Natural killer cell (primary cell): ENCODE data around the gene MOSPD2. TPM values are rescaled to one million over a fixed set of nuclear protein-coding genes. Genes with fewer than 3 reads are reported as not detected.

Experiments
- ATAC-seq, 3 donors: fragments of 150-1000 bp in 2 of 3; fragments of 200-7000 bp in 1 of 3; cut with Tn5 transposase; 1 replicate in 1 of 3; 2 replicates in 2 of 3; pipeline ENCODE4 v1.10.0; 2021; ENCODE audit warnings: mild to moderate bottlenecking in 2 of 3, moderate library complexity in 2 of 3
- DNase-seq, 2 donors: peaks; one replicate each; pipeline versions ENCODE4 v3.0.0 to v3.0.0-alpha.2; 2013 to 2021; ENCODE audit warnings: mixed read lengths in 1 of 2
- H3K27ac ChIP-seq: one replicate; pipeline ENCODE4 v1.5.1; 2013; ENCODE audit warnings: mild to moderate bottlenecking, low read length
- H3K27me3 ChIP-seq: one replicate; pipeline ENCODE4 v1.6.1; 2013; ENCODE audit warnings: low read length; ENCODE audit not compliant: control insufficient read depth, insufficient read depth
- H3K36me3 ChIP-seq: one replicate; pipeline ENCODE4 v1.6.1; 2013; ENCODE audit warnings: low read length; ENCODE audit not compliant: control insufficient read depth, insufficient read depth
- H3K4me1 ChIP-seq: one replicate; pipeline ENCODE4 v1.6.1; 2013; ENCODE audit warnings: low read length; ENCODE audit not compliant: control insufficient read depth, insufficient read depth
- H3K4me3 ChIP-seq: one replicate; pipeline ENCODE4 v1.5.1; 2013; ENCODE audit warnings: low read length
- H3K9me3 ChIP-seq: one replicate; pipeline ENCODE4 v1.6.1; 2013; ENCODE audit warnings: low read length; ENCODE audit not compliant: control insufficient read depth, insufficient read depth
- H3K27ac Mint-ChIP-seq, 2 donors: one replicate each; pipeline ENCODE4 v1.8.0; 2022; ENCODE audit warnings: mild to moderate bottlenecking in 2 of 2, mixed read lengths in 2 of 2, moderate library complexity in 1 of 2
- H3K27me3 Mint-ChIP-seq, 2 donors: one replicate each; pipeline ENCODE4 v1.8.0; 2022; ENCODE audit warnings: low read depth in 2 of 2, mixed read lengths in 2 of 2
- H3K36me3 Mint-ChIP-seq: one replicate; pipeline ENCODE4 v1.8.0; 2022; ENCODE audit warnings: mixed read lengths
- H3K4me1 Mint-ChIP-seq, 2 donors: one replicate each; pipeline ENCODE4 v1.8.0; 2022; ENCODE audit warnings: mixed read lengths in 2 of 2
- H3K4me3 Mint-ChIP-seq: one replicate; pipeline ENCODE4 v1.8.0; 2022; ENCODE audit warnings: mild to moderate bottlenecking, moderate library complexity, mixed read lengths
- H3K9me3 Mint-ChIP-seq, 2 donors: one replicate each; pipeline ENCODE4 v1.8.0; 2022; ENCODE audit warnings: mixed read lengths in 2 of 2
- WGBS: methylation state at CpG from one replicate; pipeline ENCODE4 v1.1.7; 2013; ENCODE audit warnings: missing lambda C conversion rate; ENCODE audit not compliant: insufficient coverage; 5-methylcytosine and 5-hydroxymethylcytosine counted together
- intact Hi-C: fragments of 100-400 bp; cut with micrococcal nuclease; formaldehyde crosslinking; loops from one replicate; pipeline ENCODE4 v1.14.2; 2022
- total RNA-seq, 4 donors: library from RNA; stranded (reverse); fragments of 120-200 nt in 1 of 4; gene quantifications; one replicate each; pipeline versions ENCODE4 v1.2.3 to v1.2.4, GENCODE V29; 2013 to 2022
- TF ChIP-seq, protein P1 (sequence below): fragments of 200-600 bp; IDR thresholded peaks from one replicate; pipeline ENCODE4 v1.8.0; 2022; ENCODE audit warnings: antibody characterized with exemption

MOSPD2 gene
- total RNA-seq, 3 donors from 2014 or later (not counting 1 experiment from before 2014, with no cell fraction given) = 10.5 to 18.0 (median 11.2) TPM

DNA sequence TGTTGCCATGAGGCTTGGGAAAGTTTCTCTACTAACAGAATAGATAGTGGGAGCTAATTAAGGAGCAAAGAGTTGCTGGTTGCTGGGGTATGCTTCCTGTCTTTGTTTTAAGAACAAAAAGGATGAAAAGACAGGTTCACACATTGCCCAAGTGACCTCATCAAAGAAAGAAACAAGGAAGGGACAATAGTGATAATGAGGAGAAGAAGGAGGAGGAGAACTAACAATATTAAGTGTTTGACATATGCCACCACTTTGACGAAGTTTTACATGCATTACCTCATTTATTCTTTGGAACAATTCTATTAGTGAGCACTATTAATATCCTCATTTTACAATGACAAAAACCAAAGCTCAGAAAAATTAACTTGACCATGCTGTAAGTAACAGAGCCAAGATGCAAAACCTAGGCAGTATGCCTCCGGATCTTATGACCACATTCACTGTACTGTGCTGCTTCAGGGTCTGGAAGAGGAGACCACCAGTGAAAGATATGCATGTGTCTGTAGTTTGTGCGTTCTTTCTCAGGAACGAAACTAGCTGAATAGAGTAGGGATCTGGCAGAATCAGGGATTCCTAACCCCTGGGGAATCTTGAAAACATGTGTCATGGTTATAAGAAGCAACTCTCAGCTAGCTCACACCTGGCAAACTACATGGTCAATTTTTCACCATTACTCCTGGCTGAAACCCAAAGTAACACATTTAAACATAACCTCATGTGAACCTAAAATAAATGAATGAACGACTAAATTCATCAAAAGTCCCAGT is 83.8 kb downstream of the MOSPD2 start:
- intact Hi-C loops = no loop called here
- no peaks in the 10 kb centered on the region for H3K36me3 ChIP-seq
- Mint-ChIP-seq H3K27me3 (no peaks in the 10 kb centered on the region), H3K36me3 (no peaks in the 10 kb centered on the region), H3K9me3 (peaks cover 0 to 2% of the 10 kb centered on the region in 2 donors), H3K4me1 (no peaks in the 10 kb centered on the region), H3K27ac (no peak overlapping the region), H3K4me3 (no peak overlapping the region)
- no peak overlapping the region for H3K4me3 ChIP-seq
- TF ChIP-seq, protein P1, sequence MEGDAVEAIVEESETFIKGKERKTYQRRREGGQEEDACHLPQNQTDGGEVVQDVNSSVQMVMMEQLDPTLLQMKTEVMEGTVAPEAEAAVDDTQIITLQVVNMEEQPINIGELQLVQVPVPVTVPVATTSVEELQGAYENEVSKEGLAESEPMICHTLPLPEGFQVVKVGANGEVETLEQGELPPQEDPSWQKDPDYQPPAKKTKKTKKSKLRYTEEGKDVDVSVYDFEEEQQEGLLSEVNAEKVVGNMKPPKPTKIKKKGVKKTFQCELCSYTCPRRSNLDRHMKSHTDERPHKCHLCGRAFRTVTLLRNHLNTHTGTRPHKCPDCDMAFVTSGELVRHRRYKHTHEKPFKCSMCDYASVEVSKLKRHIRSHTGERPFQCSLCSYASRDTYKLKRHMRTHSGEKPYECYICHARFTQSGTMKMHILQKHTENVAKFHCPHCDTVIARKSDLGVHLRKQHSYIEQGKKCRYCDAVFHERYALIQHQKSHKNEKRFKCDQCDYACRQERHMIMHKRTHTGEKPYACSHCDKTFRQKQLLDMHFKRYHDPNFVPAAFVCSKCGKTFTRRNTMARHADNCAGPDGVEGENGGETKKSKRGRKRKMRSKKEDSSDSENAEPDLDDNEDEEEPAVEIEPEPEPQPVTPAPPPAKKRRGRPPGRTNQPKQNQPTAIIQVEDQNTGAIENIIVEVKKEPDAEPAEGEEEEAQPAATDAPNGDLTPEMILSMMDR = no peak
- no peak overlapping the region for H3K27ac ChIP-seq
- WGBS = 82% methylated on average over 3 of the region's 5 CpGs
- ATAC-seq (no peak), DNase-seq (no peak)
- no peaks in the 10 kb centered on the region for H3K27me3 ChIP-seq
- no peaks in the 10 kb centered on the region for H3K4me1 ChIP-seq
- H3K9me3 ChIP-seq = no peaks in the 10 kb centered on the region

DNA sequence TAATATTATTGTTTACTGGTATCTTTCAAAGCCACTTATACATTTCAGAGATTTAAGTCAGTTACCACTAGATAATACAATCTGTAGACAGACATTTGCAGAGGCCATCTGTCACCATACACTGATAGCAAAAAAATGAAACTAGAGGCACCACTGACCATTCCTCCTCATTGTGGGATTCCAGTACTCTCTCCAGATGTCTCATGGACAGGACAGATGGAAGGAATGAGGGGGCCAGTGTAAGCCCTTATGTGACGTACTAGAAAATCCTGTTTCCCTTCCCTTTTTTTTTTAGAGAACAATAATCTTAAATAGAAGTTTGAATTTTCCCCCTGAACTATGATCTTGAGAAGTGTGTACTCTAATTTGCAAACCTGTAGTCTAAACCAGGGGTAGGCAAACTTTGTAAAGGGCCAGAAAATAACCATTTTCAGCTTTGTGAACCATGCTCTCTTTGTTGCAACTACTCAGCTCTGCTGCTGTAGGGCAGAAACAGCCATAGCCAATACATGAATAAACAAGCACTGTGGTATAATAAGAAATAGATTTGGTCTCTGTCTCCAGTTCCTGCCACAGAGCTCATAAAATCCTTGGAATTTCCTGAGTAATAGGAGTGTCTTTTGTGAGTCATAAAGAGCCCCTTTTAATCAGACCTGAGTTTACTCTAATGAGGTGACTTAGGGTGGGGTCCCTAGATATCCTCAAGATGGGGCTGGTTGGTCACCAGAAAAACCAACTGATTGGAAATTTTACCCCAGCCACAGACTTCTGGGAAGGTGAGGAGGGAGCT is 90.4 kb downstream of the MOSPD2 start:
- no peaks in the 10 kb centered on the region for H3K27me3 Mint-ChIP-seq
- no peaks in the 10 kb centered on the region for H3K4me1 Mint-ChIP-seq
- ATAC-seq (no peak), DNase-seq (no peak)
- intact Hi-C loops = no loop called here
- H3K27ac ChIP-seq = no peak overlapping the region
- H3K27me3 ChIP-seq = no peaks in the 10 kb centered on the region
- no peaks in the 10 kb centered on the region for H3K9me3 Mint-ChIP-seq
- TF ChIP-seq, protein P1 = no peak
- no peaks in the 10 kb centered on the region for H3K36me3 ChIP-seq
- H3K4me1 ChIP-seq = no peaks in the 10 kb centered on the region
- H3K36me3 Mint-ChIP-seq = no peaks in the 10 kb centered on the region
- no peak overlapping the region for H3K4me3 ChIP-seq
- no CpG with 5 or more reads among the region's 1 CpG for WGBS
- no peak overlapping the region for H3K4me3 Mint-ChIP-seq
- no peaks in the 10 kb centered on the region for H3K9me3 ChIP-seq
- no peak overlapping the region for H3K27ac Mint-ChIP-seq

- Mint-ChIP-seq H3K4me1 (no peaks in the 10 kb centered on the region), H3K27ac (no peak overlapping the region), H3K27me3 (no peaks in the 10 kb centered on the region), H3K9me3 (no peaks in the 10 kb centered on the region), H3K36me3 (no peaks in the 10 kb centered on the region), H3K4me3 (no peak overlapping the region)
- Histone ChIP-seq H3K9me3 (no peaks in the 10 kb centered on the region), H3K4me1 (no peaks in the 10 kb centered on the region), H3K4me3 (no peak overlapping the region), H3K27ac (no peak overlapping the region), H3K27me3 (no peaks in the 10 kb centered on the region), H3K36me3 (no peaks in the 10 kb centered on the region)
- WGBS = 58% methylated on average over 2 of the region's 2 CpGs
- intact Hi-C loops = no loop called here
- no peak for ATAC-seq
- TF ChIP-seq, protein P1 = no peak
- DNase-seq = no peak
Measured at GRCh38 chrX:14964500-14964899, 91.3 kb downstream of the MOSPD2 start.

Other genes with a start within 250 kb of the MOSPD2 start
- 1 to 10 TPM; 6.0 to 9.3 (median 7.8) TPM for gene FANCB, start 352 bp upstream of the MOSPD2 start, total RNA-seq